EL (cell line): ENCODE results near the gene TFPI2.
A peak's percentile ranks its signal among the peaks of the same experiment; 100 is the strongest.

Experiments used
- DNase-seq: peaks from one replicate; pipeline ENCODE4 v3.0.0-alpha.2; 2016

TFPI2 gene

DNA sequence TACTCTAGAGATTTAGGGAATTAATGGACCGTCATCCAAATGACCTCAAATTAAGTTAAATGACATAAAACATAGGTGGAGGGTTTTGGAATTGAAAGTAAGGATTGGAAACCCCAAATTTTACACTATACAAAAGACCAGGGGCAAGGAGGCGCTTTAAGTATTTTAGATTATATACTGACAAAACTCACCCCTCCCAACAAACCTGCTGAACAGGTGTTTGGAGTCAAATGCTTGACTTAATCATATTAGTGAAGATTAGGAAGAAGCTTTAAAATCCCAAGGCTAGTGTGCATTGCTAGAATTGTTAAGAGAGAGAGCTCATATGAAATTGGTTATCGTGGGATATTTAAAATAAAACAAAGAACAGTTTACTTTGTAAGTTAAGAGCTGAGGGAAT is 15.7 kb upstream of the TFPI2 start, which contains the start of gene GNGT1:
Gene GNGT1 (plus strand): TSS at position 301 of the 400 bp plus-strand sequence. CDS start 180 bp downstream, outside the sequence.
- DNase-seq, result no peak

DNA sequence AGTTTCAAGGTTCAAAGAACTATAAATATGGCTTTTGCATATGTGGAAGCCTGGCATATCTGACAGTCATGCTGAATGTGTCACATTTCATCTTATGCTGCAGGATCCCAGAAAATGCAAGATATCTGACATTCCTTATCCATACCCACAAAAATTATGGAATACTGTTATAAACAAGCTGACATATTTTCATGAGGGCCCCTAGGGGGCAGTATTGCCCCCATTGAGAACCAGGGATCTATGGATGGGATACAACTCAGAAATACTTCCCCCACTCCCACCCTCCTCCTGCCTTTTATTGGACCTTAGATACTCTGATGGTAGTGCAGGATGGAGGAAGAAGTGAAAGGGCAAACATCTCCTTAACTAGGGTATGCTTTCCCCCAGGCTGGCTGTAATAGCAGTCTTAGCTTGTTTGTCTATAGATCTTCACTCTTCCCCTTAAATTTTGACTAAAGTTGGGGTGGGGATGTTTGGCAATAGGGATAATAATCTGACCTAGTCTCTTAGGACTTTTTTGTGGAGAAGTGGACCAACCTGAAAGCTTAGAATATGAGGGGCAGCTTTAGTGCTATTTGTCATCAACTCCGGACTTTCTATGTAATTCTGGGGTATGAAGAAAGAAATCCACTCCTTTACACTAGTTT is 12.3 kb upstream of the TFPI2 start:
- DNase-seq, result peak; percentile 69

DNA sequence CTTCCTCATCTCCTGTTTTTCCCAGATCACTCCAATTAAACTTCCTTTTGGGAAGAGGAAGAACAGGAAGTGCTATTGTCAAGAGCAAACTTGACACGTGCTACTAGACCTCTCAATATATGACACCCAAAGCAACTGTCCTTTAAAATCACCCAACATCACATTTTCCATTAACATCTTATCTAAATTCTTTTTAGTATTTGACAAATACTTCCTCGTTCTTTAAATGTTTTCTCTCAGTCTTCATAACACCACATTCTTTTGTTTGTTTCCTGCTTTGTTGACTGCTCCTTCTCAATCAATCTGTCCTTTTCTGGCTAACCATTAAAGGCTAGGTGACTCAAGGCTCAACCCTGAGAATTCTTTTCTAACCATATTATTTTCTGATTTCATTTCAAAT is 7.1 kb upstream of the TFPI2 start:
- DNase-seq, result no peak

DNA sequence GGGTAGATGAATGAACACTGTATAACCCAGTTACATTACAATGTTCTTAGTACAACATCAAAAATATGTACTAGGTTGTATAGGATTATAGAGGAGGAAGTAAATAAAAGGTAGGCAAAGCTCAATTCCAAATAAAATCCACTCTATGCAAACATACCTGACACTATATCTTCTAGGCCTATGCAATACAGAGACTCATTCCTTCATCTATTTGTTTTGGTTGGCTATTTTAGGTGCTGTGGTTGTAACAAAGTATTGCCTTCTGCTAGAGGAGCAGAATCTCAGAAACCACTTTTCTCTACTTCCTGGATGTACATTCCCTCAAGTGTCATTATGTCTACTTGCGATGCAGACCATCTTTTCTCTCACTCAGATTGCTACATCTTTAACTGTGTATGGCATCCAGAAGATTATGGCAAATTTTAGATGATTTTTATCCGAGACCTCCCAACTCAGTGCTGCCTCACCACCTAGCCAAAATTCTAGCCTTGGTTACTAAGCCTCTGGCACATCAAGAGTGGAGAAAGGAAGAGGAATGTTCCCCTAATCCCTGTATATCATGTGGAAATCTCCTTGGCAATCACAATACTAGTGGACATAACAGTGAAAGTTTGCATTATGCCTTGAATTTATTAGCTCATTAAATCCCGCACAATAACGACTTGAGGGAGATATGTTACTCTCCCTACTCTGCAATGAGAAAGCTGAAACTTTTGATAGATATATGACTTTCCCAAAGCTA is 5.5 kb upstream of the TFPI2 start:
- DNase-seq, result no peak

DNA sequence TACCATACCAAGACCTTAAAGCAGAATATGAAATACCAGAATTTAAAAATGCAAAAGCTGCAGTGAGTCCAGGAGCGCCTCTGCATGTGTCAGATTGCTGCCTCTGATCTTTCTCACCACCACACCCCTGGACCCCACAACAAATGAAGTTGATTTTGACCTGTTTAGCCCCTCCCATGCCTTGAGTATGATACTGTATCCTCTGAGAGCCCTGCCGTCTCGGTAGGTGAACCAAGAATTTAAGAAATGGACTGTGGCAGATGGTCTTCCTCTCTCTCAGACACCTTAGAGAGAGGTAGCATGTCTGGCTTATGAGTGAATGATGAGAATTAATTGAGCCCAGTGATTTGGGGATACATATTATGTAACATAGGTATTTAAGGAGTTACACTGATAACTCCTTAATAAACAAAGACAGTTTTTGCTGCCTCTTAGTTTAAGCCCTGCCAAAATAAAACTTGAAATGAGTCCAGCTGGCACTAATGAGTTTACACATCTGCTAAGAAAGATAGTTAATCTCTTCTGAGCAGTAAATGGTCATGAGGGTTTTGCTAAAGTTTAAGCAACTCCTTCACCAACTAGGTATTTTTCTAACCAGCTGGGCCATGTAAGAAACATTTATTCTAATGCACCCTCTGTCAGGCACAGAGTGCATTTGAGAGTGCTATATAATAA is 4.5 kb upstream of the TFPI2 start:
- no peak for DNase-seq

DNA sequence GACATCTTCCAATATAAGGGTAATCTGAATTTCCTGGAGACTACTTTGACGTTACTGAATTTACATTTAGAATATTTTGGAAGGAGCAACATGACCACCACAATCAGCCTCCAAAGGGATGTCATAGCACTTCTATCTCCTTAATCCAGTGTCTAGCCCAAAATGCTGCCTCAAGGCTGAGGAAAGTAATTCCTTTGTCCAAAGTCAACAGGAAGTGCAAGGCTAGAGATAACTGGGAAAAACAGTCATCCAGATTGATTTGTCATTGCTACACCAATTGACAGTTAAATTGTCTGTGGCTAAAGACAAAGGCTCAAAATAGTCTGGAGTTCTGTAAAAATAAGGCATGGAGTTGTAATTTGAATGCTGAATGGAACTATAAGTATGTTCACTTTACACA is 3.9 kb upstream of the TFPI2 start:
- peak; percentile 35 for DNase-seq

DNA sequence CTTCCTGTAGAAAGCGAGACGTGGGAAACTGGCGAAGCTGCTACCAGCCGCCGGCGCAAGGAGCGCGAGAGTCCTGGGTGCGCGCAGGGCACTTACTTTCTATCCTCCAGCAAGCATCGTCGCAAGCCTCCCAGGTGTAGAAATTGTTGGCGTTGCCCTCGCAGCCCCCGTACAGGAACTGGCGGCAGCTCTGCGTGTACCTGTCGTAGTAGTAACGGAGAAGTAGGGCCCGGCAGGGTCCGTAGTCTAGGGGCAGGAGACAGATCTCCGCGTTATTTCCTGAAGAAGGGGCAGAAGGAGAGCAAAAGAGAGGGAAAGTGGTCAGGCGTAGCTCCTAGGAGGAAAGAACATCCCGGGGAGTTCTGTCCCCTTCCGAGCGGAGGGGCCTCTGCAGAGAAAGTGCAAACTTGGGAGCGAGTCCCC is 501 bp downstream of the TFPI2 start:
- DNase-seq, result peak; percentile 54

DNA sequence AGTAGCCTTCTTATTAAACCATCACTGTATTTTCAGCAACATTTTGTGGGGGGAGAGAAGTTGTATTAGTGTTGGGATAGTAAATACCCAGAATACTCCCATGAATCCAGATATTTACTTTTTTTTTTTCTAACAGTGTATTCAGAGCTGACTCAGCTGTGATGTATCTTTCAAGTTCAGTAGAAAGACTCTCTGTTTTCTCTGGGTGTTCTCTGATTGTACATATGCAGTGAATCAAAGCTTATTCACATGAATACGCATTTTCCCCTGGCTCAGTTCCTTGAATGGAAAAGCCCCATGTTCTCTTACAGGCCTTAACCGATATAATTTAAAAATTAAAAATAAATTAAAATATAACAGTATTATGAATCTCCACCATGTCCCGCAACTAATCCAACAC is 1.3 kb downstream of the TFPI2 start:
- DNase-seq, result peak; percentile 31

DNA sequence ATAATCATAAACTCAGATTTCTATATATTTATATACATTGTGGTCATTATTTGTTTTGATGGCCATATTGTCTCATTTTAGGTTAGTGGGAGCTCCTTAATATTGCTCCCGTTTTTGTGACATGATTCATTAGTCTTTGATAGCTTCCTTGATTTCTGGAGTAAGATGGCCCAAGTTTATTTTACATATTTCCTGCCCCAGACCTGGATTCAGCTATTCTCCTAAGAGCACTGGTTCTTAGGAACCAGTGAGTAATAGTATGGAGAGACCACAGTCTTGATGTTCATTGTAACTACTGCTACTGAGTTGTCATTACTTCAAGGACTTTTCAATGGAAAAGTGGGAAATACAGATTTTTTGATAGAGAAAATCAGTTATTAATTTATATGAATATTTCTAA is 6.0 kb downstream of the TFPI2 start:
- no peak for DNase-seq

DNA sequence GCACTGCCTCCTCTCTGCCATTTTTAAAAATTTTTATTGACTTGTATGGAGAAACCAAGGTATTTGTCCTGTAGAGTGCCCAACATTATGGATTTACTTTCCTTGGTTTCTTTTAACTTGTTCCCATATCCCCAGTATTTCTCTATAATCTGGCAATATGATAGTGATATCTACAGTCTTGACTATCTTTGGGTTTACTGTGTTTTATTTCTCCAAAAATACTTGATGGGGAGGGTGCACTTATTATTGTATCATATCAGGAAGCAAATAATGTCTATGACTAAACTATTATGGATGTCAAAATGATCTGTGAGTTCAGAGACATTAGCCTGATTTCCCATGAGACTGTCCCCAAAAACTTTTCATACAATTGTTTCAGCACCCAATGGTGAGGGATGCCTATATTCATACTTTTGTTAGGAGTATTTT is 6.6 kb downstream of the TFPI2 start:
- DNase-seq, result no peak

DNA sequence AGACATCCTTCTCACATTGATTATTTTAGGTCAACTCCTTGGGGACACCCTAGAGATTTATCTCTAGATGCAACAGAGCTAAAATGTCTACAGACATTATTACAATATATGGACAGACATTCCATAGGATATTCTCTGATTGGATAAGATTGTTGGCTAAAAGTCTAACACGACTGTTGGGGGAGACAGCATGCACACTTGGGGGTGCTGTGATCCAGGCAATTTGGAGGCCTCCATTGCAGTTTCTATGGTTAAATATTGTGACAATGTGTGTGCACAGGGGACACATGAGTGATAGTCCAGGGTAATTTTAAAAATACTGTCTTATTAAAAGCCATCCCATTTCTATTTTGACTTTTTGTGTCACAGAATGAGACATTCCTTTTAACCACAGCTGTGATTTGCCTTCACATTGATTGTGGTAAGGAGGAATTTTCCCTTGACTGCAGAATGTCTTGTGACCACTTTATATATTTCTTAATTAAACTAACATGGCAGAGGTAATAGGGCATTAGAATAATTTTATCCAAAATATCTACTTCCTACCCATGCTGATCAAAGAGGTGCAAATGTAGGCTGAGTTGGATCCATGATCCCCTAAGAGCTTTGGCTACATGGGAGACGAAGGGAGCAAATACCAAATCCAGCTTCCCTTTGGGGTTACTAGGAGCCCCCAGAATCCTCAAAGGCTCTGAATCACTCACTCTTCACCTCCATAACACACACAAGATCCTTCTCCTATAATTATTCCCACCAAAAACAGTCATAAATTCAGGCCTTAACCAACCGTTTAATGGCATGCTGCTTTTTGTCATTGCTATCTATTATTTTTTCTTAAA is 7.3 kb downstream of the TFPI2 start:
- DNase-seq, result no peak

DNA sequence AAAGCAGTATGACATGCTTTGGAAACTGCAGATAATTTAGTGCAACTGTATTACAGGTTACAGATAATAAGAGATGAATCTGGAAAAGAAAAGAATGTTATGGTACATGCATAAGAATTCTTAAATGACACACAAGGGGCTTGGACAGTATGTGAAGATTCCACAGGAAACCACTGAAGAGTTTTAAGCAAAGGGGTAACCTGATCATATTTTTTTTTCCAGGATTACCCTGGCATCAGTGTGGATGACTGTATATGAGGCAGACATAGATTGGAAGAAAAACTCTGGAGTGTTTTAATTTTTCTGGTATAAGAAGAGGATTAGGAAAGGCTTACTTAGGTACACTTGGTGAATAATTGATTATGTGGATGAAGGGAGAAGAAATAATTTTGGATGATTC is 8.1 kb downstream of the TFPI2 start:
- no peak for DNase-seq

DNA sequence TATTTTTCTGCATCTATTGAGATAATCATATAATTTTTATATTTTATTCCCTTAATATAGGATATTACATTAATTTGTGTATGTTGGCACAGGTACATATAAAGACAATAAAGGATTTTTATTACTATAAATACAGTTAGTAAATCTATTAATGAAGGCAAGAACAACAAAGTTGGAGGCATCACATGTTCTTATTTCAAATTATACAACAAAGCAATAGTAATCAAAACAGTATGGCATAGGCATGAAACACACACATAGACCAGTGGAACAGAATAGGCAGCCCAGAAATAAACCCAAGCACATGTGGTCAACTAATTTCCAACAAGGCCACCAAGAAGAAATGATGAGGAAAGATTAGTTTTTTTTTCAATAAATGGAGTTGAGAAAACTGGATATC is 11.2 kb downstream of the TFPI2 start:
- no peak for DNase-seq

DNA sequence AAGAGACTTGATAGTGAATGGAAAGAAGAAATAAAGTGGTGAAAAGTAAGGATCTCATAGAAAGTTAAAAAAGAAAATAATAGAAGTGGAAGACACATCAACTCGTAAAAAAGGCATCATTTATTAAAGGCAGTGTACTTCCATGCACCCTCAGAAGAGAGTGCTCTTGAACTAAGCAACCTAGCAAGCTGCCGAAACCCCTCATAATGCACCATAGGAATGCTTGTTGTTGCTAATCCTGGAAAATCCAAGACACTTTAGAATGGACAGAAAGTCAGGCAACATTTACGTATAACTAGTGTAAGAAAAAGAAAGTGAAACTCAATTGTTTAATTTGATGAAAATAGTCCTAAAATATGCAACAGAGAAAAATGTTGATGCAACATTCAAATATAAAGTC is 12.8 kb downstream of the TFPI2 start:
- DNase-seq, result no peak

DNA sequence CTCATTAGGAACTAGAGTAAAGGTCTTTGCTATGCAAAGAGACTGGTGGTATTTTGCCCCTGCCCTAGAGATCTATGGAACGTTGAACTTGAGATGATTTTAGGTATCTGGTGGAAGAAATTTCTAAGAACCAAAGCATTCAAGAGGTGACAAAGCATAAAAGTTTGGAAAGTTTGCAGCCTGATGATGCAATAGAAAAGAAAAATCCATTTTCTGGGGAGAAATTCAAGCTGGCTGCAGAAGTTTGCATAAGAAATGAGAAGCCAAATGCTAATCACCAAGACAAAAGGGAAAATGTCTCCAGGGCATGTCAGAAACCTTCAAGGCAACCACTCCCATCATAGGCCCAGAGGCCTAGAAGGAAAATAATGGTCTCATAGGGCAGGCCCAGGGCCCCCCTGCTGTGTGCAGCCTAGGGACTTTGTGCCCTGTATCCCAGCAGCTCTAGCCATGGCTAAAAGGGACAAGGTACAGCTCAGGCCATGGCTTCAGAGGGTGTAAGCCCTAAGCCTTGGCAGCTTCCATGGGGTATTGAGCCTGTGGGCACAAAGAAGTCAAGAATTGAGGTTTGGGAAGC is 16.5 kb downstream of the TFPI2 start:
- DNase-seq, result no peak

DNA sequence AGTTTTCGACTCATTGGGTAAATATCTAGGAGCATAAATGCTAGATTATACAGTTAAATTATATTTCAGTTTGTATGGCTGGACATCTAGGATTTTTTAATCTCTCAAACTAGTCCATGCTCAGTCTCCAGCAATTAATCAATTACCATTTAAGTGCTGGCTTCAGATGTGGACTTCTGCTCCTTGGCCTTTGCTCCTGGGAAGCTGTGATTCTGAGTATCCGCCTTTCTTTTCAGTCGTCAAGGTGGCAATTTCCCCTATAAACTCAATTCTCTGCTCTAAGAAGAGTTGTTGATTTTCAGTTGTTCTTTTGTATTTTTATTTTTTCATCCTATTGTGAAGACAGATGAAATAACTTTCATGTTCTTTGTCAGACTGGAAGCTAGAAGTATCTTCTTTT is 23.7 kb downstream of the TFPI2 start:
- no peak for DNase-seq

DNA sequence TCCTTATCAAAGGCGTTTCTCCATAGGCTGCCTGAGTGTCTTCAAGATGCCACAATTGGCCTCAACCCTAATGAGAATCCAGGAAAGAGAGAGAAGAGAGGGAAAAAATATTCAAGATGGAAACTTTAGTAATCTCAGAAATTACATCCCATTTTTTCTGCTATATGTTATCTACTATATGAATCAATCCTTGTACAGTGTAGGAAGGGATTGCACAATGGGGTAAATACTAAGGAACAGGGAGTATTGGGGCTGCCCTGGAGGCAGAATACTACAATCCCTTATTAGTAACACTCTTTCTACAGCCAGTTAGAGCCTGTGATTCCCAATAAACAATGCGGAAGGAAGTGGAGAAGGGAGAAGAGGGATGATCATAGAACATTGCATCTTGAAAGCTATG is 27.9 kb downstream of the TFPI2 start:
- DNase-seq, result no peak

DNA sequence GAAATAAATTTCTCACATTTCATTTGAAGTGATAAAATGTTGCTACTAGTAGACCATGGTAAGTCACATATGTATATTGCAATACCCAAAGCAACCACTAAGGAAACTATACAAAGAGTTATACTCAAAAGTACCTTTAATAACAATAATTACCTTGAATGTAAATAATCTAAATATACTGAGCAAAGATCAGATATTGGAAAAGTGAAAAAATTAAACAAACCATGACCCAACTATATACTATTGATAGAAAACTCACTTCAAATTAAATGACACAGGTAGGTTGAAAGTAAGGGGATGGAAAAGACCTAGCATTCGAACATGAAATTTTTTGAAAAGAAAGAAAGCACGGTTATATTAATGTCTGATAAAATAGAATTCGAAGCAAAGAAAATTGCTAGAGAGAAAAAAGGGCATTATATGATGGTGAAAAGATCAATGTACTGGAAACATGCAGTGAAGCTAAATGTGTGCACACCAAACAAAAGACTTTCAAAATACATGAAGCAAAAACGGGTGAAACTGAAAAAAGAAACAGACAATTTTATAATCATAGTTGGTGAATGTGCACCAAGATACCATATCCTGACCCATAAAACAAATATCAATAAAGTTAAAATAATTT is 29.1 kb downstream of the TFPI2 start:
- DNase-seq, result no peak

DNA sequence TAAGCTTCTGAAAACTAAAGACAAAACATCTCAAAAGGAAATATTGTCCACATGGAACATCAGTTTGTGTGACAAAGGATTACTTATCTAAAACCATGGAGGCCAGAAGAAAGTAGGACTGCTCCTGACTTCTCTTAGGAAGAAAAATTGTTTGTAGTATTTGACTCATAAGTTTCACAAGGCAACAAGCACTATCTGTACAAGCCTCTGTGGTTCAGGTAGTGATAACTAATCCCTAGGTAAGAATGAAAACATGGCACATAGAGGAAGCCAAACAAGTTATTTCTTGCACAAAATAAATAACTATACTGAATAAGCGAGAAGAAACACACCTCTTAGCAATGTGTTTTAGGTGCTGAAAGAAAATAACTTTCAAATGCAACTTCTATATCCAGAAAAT is 30.3 kb downstream of the TFPI2 start:
- DNase-seq, result no peak

DNA sequence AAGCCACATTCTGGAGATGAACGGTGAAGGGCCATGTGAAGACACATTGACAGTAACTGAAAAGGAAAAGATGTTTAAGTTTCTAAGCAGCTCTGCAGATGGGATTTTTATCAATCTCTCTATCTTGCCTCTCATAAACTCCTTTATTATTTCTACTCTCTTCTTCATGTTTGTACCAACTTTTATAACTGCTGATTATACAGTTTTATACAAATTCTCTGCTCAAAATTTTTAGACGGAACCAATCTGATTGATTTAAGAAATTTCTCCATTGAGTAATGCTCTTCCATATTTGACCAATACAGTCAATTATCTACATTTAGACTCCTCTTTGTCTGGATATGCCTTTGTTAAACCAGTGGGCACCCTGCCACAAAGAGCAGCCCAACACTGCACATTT is 31.7 kb downstream of the TFPI2 start:
- DNase-seq, result no peak

DNA sequence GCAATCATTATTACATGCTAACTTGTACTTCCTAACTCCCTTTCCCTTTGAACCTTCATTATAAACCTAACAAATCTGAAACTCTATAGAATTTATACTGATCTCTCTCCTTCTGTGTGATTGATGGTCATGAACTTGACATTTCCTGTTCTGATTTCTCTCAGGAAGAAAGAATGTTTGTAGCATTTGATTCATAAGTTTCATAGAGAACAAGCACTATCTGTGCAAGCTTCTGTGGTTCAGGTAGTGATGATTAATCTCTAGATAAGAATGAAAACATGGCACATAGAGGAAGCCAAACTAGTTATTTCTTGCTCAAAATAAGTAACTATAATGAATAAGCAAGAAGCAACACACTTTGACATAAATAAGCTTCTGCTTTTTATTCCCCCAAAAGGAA is 34.2 kb downstream of the TFPI2 start:
- DNase-seq, result no peak

DNA sequence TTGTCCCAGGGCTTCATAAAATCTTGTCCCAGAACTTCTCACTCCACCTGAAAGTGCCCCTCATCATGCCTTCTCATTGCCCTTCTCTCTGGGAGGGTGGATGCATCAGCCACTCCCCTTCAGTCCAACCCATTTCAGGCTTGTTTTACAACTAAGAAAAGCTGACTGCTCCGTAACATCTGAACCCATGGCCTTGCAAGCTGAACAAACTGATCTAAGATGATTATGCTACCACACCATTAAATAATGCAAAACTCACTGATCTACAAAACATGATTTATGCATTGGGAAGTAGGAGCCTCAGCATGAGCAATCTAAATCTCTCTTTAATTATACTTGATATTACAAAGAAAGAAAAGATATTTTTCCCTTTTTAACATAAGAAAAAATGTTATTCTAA is 34.8 kb downstream of the TFPI2 start:
- DNase-seq, result no peak
